ENCODE results near the gene APBA1.

- TF ChIP-seq POLR2AphosphoS5 (IDR thresholded peaks at IDR 0.05; ENCODE audit: low read depth, low read length) (no peak), POLR2A (IDR thresholded peaks at IDR 0.05; ENCODE audit: low read depth, low read length) (no peak), TAF1 (IDR thresholded peaks at IDR 0.05; ENCODE audit: low read depth, low read length) (no peak), PAX5 (IDR thresholded peaks at IDR 0.05; ENCODE audit: insufficient read depth, low read length, severe bottlenecking) (no peak), SPI1 (IDR thresholded peaks at IDR 0.05; ENCODE audit: low read depth, low read length) (no peak)
These were observed 210.9 kb downstream of the APBA1 start for GRCh38 chr9:69461103-69461887.
